Medulla oblongata (tissue), 1 donor: ENCODE data around the gene PEBP1.

Source experiments
- DNase-seq: peaks from one replicate; pipeline ENCODE4 v3.0.0-alpha.2; 2015; ENCODE audit errors: extremely low spot score

PEBP1 gene

GRCh38 chr12:118193477-118193876 is 57.6 kb downstream of the PEBP1 start:
- no peak for DNase-seq

GRCh38 chr12:118193958-118194357 is 58.0 kb downstream of the PEBP1 start:
- DNase-seq: no peak
